ENCODE results near the gene GALNT16.
A peak's percentile ranks its signal among the peaks of the same experiment; 100 is the strongest.

The GALNT16 gene

GRCh38 chr14:69344171-69344570 is 84.2 kb downstream of the GALNT16 start:
- no peak for DNase-seq

DNA sequence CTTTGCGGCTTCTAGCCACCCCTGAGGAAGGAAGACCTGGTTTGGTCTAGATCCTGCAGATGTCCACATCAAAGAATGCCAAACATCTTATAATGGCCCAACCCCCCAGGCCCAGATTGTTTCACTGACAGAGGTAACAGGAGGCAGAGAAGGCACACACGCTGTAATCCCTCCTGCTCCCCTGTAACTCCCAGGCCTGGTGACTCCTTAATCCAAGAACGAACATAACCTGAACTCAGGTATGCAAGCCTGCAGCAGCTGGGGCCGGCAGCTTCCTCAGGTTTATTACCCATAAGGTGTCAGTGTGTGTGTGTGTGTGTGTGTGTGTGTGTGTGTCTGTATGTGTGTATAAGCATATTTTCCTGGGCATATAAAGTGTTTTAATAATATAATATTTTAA is 85.4 kb downstream of the GALNT16 start:
- DNase-seq: no peak

GRCh38 chr14:69346710-69347109 is 86.8 kb downstream of the GALNT16 start:
- peak; percentile 33 for DNase-seq

DNA sequence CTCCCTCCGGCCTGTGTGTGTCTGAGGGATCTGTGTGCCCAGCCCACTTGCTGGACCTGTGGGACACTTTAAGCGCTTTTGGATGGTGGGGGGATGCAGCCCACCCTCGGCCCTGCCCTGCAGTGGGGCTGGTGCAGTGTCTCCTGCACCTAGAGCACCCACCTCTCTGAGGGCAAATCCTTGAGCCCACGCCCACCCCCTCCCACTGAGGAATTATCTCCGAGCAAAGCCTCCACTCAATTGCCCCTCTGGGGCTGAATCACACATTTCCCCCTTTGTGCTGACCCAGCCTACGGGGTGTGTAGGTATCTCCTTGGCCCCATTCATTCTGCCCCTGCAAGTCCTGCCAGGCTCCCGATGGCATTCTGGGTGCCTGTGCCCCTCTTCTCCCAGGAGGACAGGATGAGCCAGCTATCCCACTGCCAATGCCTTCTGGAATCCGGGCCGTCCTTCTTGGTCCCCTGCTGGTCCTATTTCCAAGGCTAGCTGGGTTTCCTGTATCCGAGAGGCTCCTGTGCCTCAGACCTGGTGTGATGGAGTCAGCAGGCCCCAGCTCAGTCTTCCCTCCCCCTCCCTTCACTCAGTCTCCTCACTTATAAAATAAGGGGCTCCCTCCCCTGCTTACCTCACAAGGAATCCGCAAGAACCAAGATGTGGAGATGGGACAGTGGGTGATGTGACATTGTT is 89.3 kb downstream of the GALNT16 start:
- no peak for DNase-seq

- DNase-seq: no peak
These were observed 90.9 kb downstream of the GALNT16 start for GRCh38 chr14:69350892-69351291.

DNA sequence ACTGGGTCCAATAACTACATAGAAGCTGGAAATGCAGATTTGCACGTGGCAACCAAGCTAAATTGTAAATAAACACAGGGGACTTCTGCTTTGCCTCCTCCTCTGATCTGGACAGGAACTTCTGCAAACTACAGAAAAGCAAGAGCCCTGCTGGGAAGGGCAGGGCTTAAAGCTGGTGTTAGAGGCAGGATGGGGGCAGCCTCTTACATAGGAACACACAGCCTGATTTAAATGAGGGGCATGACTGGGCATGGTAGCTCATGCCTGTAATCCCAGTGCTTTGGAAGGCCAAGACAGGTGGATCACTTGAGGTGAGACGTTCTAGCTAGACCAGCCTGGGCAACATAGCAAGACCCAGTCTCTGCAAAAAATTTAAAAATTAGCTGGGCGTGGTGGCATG is 91.4 kb downstream of the GALNT16 start:
- peak; percentile 21 for DNase-seq

GRCh38 chr14:69351911-69352310 is 92.0 kb downstream of the GALNT16 start:
- no peak for DNase-seq

DNA sequence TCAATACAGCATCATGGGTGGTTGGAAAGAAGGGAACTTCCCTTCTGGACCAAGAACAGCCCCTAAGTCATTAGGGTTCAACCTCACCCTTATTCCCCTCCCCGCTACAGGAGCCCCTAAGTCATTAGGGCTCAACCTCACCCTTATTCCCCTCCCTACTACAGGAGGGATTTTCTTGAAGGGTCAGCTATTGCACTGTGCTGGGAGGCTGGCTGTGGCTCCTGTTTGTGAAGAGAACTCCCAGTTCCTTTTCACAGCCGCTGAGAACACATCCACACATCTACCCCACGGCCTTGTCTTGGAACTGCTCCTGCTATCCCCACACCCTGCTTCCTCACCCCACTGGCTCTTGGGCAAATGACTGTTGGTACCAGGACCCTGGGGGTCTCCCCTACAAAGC is 93.2 kb downstream of the GALNT16 start:
- DNase-seq: no peak

GRCh38 chr14:69354383-69355153 is 94.6 kb downstream of the GALNT16 start:
- peak; percentile 14 for DNase-seq

- DNase-seq: no peak
These were observed 95.2 kb downstream of the GALNT16 start for GRCh38 chr14:69355154-69355597.

DNA sequence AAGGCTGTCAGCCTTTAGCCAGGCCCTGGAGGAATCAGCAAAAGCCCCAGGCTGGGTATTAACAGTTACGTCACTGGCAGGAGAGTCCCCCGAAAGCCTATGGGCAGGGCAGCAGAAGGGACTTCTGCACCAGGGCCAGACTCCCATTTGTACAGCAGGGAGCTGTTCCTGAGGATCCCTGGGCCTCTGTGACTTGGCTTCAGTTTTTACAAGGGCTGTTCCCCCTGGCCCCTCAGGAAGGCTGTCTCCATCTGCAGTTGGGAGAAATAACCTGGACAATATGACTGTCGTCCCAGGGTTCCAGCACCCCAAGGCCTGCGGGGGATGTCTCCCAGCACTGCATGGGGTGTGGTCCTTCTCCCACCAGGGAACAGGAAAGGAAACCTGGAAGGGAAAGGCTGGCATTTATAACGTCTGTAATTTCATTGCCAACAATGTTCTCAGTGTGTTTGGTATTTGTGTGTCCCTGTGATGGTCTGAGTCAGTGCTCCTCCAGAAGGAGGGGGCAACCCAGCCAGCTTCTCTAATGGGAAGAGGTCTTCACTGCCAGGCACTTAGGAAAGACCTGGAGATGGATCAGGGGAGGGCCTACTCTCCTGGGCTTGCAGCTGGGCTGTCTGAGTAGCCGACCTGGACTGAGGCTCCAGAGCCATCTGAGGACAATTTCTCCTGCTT is 95.8 kb downstream of the GALNT16 start:
- DNase-seq: no peak

DNA sequence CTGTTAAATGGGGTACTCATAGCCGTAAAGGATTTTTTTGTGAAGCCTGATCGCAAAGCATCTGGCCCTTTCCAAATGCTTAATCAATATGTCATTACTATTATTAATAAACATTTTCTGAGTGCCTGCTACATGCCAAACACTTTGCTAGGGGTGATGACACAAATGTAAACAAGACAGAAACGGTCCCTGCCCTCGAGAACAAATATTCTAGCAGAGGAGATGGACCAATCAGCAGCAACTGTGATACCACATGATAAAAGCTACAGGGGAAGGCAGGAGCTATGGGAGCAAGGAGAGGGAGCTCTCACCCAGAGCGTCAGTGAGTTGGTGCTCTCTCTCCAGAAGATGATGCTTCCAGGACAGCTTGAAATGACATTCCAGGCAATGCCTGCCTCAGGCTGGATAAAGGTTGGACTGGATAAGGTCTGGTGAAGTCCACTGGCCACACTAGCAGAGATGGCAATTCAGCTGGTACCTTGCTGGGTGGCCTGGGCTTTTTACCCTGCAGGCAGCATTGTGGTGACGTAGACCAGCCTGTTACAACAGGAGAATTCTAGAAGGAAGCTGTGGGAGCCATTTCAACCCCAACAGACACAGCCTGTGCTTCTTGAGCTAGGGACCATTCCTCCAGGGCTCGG is 97.1 kb downstream of the GALNT16 start:
- DNase-seq: no peak

DNA sequence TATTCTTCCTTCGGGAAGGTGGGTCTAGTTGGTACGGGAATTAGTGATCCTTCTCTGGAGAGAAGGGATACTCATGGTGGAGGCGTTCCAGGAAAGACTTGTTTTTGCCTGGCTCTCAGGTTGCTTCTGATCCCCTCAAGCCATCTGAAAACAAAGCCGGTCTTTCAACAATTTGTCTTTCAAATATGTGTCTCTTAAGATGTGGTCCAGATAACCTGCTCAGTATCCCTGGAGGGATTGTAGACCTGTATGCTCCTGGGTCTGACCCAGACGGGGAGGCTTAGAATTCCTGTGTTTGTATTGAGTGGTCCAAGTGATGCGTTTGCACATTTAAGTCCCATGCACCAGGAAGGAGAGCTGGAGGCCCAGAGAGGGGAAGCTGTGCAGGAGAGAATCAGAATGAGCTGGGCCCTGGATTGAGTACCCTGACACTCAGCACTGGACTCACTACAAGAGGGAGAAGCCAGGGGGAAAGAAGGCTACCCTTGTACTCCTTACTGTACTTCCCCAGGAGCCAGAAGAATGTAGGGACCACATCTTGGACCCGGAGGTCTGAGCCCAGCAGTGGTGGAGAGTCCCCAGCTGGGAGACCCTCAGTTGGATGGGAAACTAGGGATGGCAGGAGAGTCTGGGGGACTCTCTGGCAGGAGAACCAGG is 97.7 kb downstream of the GALNT16 start:
- no peak for DNase-seq

DNA sequence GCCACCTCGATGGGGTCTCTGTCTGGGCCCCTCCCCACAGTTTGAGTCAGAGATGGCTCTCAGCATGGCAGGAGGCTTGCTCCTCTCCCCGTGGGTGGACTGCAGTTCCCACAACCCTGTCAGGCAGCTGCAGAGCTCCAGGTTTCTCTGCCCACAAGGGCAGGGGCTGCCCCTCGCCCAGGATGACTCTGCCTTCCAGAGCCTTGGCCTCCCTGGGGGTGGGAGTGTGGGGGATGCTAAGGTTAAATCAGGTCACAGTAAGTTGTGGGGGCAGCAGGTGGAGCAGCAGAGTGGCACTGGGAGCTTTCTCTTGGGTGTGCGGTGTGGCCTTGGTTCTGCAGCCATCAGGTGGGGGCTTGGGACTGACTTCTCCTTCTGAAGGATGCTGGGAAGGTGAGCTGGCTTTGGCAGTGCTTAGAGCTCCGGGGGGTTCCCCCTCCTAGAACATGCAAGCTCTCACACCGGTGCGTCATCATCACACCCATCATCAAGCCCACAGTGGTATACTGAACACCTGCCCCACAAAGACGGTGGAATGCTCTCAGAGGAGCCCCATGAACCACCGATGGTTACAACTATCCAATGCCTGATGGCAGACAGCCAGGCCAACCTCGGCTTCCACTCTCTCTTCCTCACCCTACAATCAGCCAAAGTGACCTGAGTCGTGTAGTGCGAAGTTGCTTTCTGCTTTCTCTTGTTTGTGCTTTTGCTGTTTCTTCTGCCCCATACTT is 98.4 kb downstream of the GALNT16 start:
- DNase-seq: no peak

DNA sequence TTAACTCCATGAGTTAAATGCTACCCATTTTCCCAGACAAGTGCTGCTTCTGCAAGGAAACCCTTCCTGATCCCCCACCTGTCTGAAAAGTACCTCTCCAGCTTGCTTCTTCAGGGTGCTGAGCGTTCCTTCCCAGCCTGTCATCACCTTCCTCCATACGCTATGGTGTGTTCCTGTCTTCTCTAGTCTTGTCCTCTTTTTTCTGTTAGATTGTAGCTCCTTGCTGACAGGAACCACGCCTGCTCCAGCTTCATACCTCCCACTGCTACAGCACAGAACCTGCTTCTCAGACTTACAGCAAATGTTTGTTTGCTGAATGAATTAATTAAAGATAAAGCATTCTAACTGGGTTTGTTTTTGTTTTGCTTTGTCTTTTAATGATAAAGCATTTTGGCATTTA is 99.0 kb downstream of the GALNT16 start:
- no peak for DNase-seq

- no peak for DNase-seq
These were observed 100.6 kb downstream of the GALNT16 start for GRCh38 chr14:69360438-69361108.

DNA sequence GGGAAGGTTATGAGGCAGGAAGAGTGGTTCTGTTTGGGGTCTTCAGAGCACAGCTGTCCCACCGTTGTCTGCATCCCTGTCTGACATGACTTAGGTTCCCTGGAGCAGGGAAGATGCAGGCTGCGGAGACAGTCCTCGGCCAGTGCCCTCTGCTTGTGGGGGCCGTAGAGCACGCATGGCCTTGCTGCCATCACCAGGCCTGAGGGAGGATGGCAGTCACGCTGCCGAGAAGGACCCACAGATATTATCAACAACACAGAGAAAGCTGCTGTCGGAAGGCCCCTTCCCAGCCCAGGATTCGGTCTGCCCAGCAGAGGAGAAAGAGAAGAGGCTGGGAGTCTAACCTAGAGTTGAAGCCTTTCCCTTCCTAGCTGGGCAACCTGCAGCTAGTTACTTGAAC is 103.1 kb downstream of the GALNT16 start:
- DNase-seq: no peak

DNA sequence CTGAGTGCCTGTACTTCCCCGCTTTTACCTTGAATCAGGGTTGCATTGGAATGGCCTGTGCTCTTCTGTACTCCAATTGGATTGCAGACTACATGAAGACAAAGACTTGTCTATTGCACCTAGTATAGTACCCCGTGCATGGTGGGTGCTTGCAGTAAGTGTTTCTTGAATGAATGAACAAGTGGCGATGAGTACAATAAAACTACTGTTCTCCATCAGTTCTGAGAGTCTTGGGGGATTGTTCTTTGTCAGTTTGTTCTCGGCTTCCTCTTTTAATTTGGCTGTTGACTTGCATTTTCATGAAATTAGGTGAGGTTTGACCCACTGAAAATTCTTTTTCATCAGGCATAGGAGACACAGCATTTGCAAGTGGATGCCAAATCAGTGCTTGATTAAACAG is 104.0 kb downstream of the GALNT16 start:
- no peak for DNase-seq

- no peak for DNase-seq
These were observed 104.4 kb downstream of the GALNT16 start for GRCh38 chr14:69364378-69364777.

GRCh38 chr14:69366069-69366468 is 106.1 kb downstream of the GALNT16 start:
- no peak for DNase-seq

DNA sequence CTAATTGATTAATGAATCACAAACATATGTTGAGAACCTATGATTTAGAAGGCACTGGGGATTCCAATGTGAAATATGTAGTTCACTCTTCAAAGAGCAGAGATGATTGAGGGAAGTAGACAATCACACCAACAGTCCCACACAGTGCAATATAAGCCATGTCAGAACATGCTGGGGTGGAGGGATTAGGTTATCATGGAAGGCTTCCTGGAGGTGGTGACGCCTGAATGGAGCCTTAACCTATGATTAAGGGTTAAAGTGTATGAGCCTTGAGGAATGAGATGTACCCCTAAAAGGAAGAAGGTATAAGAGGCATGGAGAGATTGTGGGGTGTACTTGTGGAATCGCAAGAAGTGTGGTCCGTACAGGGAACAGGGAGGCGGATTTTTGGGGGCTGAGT is 106.8 kb downstream of the GALNT16 start:
- DNase-seq: no peak

- DNase-seq: no peak
These were observed 108.4 kb downstream of the GALNT16 start for GRCh38 chr14:69368381-69368780.
